BLaER1 treated with 17β-estradiol and CSF1 and Interleukin-3, amounts not matched to agents 10 nM and 100 nM (cell line): Measurements from ENCODE around the gene INPP5A.

Experiments
- H3K27ac ChIP-seq, 11 experiments: shearing (Covaris generic); formaldehyde crosslinking; 2 replicates each; pipeline ENCODE4 v1.8.1; 2022
- H3K27me3 ChIP-seq, 11 experiments: shearing (Covaris generic); formaldehyde crosslinking; 2 replicates each; pipeline ENCODE4 v1.8.1; 2022
- H3K36me3 ChIP-seq, 11 experiments: shearing (Covaris generic); formaldehyde crosslinking; 2 replicates each; pipeline ENCODE4 v1.8.1; 2022
- H3K4me1 ChIP-seq, 10 experiments: shearing (Covaris generic); formaldehyde crosslinking; 2 replicates each; pipeline ENCODE4 v1.8.1; 2022
- H3K4me2 ChIP-seq, 11 experiments: shearing (Covaris generic); formaldehyde crosslinking; 2 replicates each; pipeline ENCODE4 v1.8.1; 2022
- H3K4me3 ChIP-seq, 10 experiments: shearing (Covaris generic); formaldehyde crosslinking; 2 replicates each; pipeline ENCODE4 v1.8.1; 2022
- H3K9ac ChIP-seq, 11 experiments: shearing (Covaris generic); formaldehyde crosslinking; 2 replicates each; pipeline ENCODE4 v1.8.1; 2022
- H3K9me3 ChIP-seq, 11 experiments: shearing (Covaris generic); formaldehyde crosslinking; replicated peaks in 1 of 11; 2 replicates each; pipeline ENCODE4 v1.8.1; 2022
- H4K20me1 ChIP-seq, 11 experiments: shearing (Covaris generic); formaldehyde crosslinking; 2 replicates each; pipeline ENCODE4 v1.8.1; 2022
- Cebpa-rat ChIP-seq, 11 experiments: shearing (Covaris generic); IDR thresholded peaks; 2 replicates each; pipeline ENCODE4 v1.8.1; 2022

INPP5A gene

GRCh38 chr10:132696728-132697577, 159.4 kb downstream of the INPP5A start:
- Histone ChIP-seq H4K20me1 (peaks cover 0 to 62% (median 55%) of the 10 kb centered on the region in 11 experiments; a peak in 17 of 22 replicates), H3K27ac (no peak overlapping the region)

GRCh38 chr10:132697578-132698200, 160.1 kb downstream of the INPP5A start:
- Histone ChIP-seq H3K27ac (no peak overlapping the region), H3K36me3 (peaks cover 0 to 48% (median 24%) of the 10 kb centered on the region in 11 experiments; a peak in 13 of 22 replicates), H3K4me1 (peaks cover 13 to 27% (median 24%) of the 10 kb centered on the region in 10 experiments), H3K27me3 (no peaks in the 10 kb centered on the region), H3K4me2 (no peak overlapping the region), H3K4me3 (no peak overlapping the region), H3K9me3 (peaks cover 5 to 15% (median 12%) of the 10 kb centered on the region in 11 experiments; a peak in 17 of 22 replicates), H4K20me1 (peaks cover 0 to 68% (median 55%) of the 10 kb centered on the region in 11 experiments; a peak in 17 of 22 replicates), H3K9ac (no peak overlapping the region)
- TF ChIP-seq Cebpa-rat (IDR thresholded peaks at IDR 0.05) = no peak

More at GRCh38 chr10:132696728-132697577, 159.4 kb downstream of the INPP5A start:
- Histone ChIP-seq H3K27me3 (no peaks in the 10 kb centered on the region), H3K4me1 (peaks cover 13 to 26% (median 24%) of the 10 kb centered on the region in 10 experiments), H3K9ac (no peak overlapping the region), H3K36me3 (peaks cover 5 to 48% (median 27%) of the 10 kb centered on the region in 11 experiments; a peak in 19 of 22 replicates), H3K4me3 (no peak overlapping the region), H3K9me3 (peaks cover 12 to 22% (median 19%) of the 10 kb centered on the region in 11 experiments), H3K4me2 (no peak overlapping the region)
- no peak for TF ChIP-seq Cebpa-rat (IDR thresholded peaks at IDR 0.05)

- Histone ChIP-seq H3K4me2 (no peak overlapping the region), H4K20me1 (peaks cover 0 to 72% (median 58%) of the 10 kb centered on the region in 11 experiments; a peak in 17 of 22 replicates), H3K4me1 (peaks cover 13 to 27% (median 24%) of the 10 kb centered on the region in 10 experiments), H3K27me3 (no peaks in the 10 kb centered on the region), H3K27ac (no peak overlapping the region), H3K4me3 (no peak overlapping the region), H3K36me3 (peaks cover 0 to 54% (median 24%) of the 10 kb centered on the region in 11 experiments; a peak in 12 of 22 replicates), H3K9ac (no peak overlapping the region), H3K9me3 (peaks cover 0 to 10% (median 8%) of the 10 kb centered on the region in 11 experiments; a peak in 9 of 22 replicates)
- TF ChIP-seq Cebpa-rat (IDR thresholded peaks at IDR 0.05) = no peak
Observed at GRCh38 chr10:132698211-132698751, 160.7 kb downstream of the INPP5A start.

- TF ChIP-seq Cebpa-rat (IDR thresholded peaks at IDR 0.05) = no peak
- H4K20me1 ChIP-seq = peaks cover 0 to 72% (median 58%) of the 10 kb centered on the region in 11 experiments; a peak in 17 of 22 replicates
Observed at GRCh38 chr10:132698761-132699391, 161.3 kb downstream of the INPP5A start.

DNA sequence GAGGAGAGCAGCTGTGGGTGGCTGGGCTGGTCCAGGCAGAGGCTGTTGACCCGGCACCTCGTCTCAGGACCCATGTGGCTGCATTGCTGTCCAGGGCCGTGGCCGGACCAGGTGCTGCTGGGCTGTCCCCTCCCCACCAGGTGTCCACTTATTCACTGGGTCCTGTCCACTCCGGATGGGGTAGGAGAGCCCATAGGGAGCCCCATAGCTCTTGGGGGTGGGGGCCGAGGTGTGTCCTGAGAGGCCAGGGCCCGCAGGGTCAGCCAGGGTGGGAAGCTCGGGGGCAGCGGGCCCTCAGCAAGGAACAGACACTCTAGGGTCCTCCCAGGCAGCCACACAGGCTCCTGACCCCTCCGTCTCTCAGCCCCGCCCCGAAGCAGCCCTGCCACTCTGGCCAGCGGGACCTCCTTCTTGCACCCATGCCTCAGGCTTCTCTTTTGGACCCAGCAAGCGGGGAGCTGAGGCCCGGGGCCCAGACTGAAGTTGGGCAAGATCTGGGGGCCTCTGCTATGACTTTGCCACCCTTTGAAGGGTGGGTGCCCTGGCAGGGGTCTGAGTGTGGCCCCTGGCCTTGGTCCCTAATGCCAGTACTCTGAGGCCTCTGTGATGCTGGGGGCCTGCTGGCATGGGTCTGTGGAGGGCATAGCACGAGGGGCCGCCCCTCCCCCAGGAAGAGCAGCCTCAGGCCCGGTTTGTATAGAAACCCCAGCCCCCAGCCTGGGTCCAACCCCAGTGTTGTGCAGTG, 162.0 kb downstream of the INPP5A start:
- TF ChIP-seq Cebpa-rat (IDR thresholded peaks at IDR 0.05) = no peak
- H3K9me3 ChIP-seq = peaks cover 4 to 14% (median 6%) of the 10 kb centered on the region in 11 experiments; a peak in 14 of 22 replicates
- H3K4me2 ChIP-seq = peak overlapping the region; percentile 60 to 84 (median 76)
- peaks cover 0 to 65% (median 24%) of the 10 kb centered on the region in 11 experiments; a peak in 14 of 22 replicates for H3K36me3 ChIP-seq
- H3K27ac ChIP-seq = peak overlapping the region in 8 of 11 experiments; percentile 14 to 56 (median 32); a peak in 10 of 22 replicates
- no peaks in the 10 kb centered on the region for H3K27me3 ChIP-seq
- H4K20me1 ChIP-seq = peaks cover 0 to 80% (median 63%) of the 10 kb centered on the region in 11 experiments; a peak in 17 of 22 replicates
- H3K4me3 ChIP-seq = no peak overlapping the region
- H3K9ac ChIP-seq = peak overlapping the region in 10 of 11 experiments; percentile 9 to 67 (median 44); a peak in 15 of 22 replicates
- H3K4me1 ChIP-seq = peaks cover 13 to 33% (median 28%) of the 10 kb centered on the region in 10 experiments

More at GRCh38 chr10:132698761-132699391, 161.3 kb downstream of the INPP5A start:
- H3K36me3 ChIP-seq = peaks cover 0 to 58% (median 24%) of the 10 kb centered on the region in 11 experiments; a peak in 13 of 22 replicates
- H3K4me2 ChIP-seq = no peak overlapping the region
- no peaks in the 10 kb centered on the region for H3K27me3 ChIP-seq
- H3K4me3 ChIP-seq = no peak overlapping the region
- H3K4me1 ChIP-seq = peaks cover 13 to 27% (median 25%) of the 10 kb centered on the region in 10 experiments
- no peak overlapping the region for H3K27ac ChIP-seq
- H3K9me3 ChIP-seq = peaks cover 0 to 10% (median 5%) of the 10 kb centered on the region in 11 experiments; a peak in 4 of 22 replicates
- H3K9ac ChIP-seq = no peak overlapping the region

DNA sequence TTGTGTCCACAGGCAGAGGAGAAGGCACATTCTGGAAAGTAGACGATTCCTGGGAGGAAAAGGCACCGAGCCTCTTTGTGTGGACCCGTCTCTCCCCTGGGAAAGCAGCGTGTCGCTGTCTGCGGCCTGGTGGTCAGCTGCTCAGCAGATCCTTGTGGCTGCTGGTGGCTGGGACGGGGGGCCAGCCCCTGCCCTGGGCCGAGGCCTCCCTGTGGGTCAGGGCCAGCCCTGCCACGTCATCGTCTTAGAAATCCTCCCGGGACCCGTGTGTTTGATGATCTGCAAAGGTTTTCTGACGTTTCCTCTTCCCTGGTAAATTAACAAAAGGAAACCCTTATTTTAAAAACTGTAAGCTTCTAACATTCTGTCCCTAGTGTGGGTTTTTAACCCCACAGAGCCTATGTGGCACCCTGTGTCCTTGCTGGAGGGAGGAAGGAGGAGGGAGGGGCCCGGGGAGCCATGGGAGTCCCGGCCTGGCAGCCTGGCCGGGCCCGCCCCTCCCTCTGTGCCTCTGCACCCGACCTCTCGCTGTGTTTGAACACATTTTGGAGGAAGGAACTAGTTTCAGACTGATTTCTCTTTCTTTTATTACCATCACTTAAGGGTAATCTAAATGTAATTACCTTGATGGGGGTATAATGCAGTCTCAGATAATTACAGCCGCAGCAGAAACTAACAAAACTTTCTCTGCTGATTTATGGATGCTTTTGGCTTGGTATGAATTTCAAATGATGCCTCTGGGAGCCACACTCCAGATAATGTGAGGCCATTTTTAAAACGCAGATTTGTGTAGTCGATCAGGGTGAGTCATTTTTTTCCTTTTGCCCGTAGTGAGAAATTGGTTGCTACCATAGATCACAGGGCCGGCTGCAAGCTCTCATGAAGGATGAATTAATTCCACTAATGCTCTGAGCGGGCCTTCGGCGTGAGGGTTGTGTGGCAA, 162.8 kb downstream of the INPP5A start:
- no peak overlapping the region; a peak in 1 of 20 replicates for H3K4me3 ChIP-seq
- H3K4me2 ChIP-seq = peak overlapping the region; percentile 60 to 84 (median 76)
- H3K4me1 ChIP-seq = peaks cover 13 to 39% (median 28%) of the 10 kb centered on the region in 10 experiments
- H3K27me3 ChIP-seq = no peaks in the 10 kb centered on the region
- peaks cover 6 to 16% (median 12%) of the 10 kb centered on the region in 11 experiments for H3K9me3 ChIP-seq
- TF ChIP-seq Cebpa-rat (IDR thresholded peaks at IDR 0.05) = no peak
- H3K9ac ChIP-seq = peak overlapping the region; percentile 9 to 67 (median 43); a peak in 15 of 22 replicates
- H3K27ac ChIP-seq = peak overlapping the region in 8 of 11 experiments; percentile 14 to 56 (median 32); a peak in 10 of 22 replicates
- peaks cover 0 to 87% (median 63%) of the 10 kb centered on the region in 11 experiments; a peak in 17 of 22 replicates for H4K20me1 ChIP-seq
- peaks cover 5 to 74% (median 30%) of the 10 kb centered on the region in 11 experiments for H3K36me3 ChIP-seq
